K562 (cell line): ENCODE measurements around the gene OPCML. TPM values are rescaled to one million over a fixed set of nuclear protein-coding genes. Genes with fewer than 3 reads are reported as not detected.

Experiments
- ATAC-seq: fragments of 200-7000 bp; cut with Tn5 transposase; 3 replicates; pipeline ENCODE4 v1.9.1; 2020; ENCODE audit warnings: moderate library complexity
- BruUV-seq: library from RNA; stranded (reverse); fragments of 400-500 nt; replicated peaks from 2 replicates; lab custom pipeline; 2021; lab: Mats Ljungman, UMichigan
- CTCF ChIA-PET: fragments of 300-600 bp; formaldehyde crosslinking; extraction: SDS; loops from one replicate; lab custom pipeline; 2021; ENCODE audit warnings: low intra/inter-chr PET ratio; lab: Yijun Ruan, JAX
- POLR2A ChIA-PET: fragments of 300-600, 350-650 bp; sonication (Branson Sonifier 250); formaldehyde crosslinking; extraction: SDS; loops from one replicate; lab custom pipeline; 2021; ENCODE audit warnings: antibody characterized with exemption, inconsistent platforms; lab: Yijun Ruan, JAX
- DNase-seq, 4 experiments: peaks; one replicate each; pipeline versions ENCODE4 v3.0.0 to v3.0.0-alpha.2; 2011 to 2018; ENCODE audit warnings: low spot score in 3 of 4, mixed read lengths in 3 of 4; ENCODE audit errors: extremely low read depth in 1 of 4
- FAIRE-seq: peaks from 2 replicates; lab custom pipeline; 2011; peaks lifted over from hg19 to GRCh38; lab: Jason Lieb, UNC
- H2AFZ ChIP-seq: 2 replicates; pipeline ENCODE4 v1.6.0; 2011; ENCODE audit warnings: low read depth, low read length, control low read depth, inconsistent platforms
- H3K27ac ChIP-seq: fragments of 200-600 bp; 3 replicates; pipeline ENCODE4 v1.8.0; 2011; ENCODE audit warnings: low read depth, mild to moderate bottlenecking, control low read depth, inconsistent platforms, low read length, moderate library complexity, mixed read lengths; ENCODE audit errors: extremely low read depth
- H3K27me3 ChIP-seq, 2 experiments: fragments of 300-600 bp in 1 of 2; 2 replicates in 1 of 2; 3 replicates in 1 of 2; pipeline versions ENCODE4 v1.6.0 to v1.8.0; 2011; ENCODE audit warnings: inconsistent platforms in 2 of 2, low read length in 2 of 2, mild to moderate bottlenecking in 1 of 2, mixed read lengths in 1 of 2, moderate library complexity in 1 of 2; ENCODE audit not compliant: control insufficient read depth in 2 of 2, insufficient read depth in 2 of 2
- H3K36me3 ChIP-seq: fragments of 300-600 bp; 3 replicates; pipeline ENCODE4 v1.8.0; 2011; ENCODE audit warnings: mild to moderate bottlenecking, low read length, inconsistent platforms; ENCODE audit not compliant: control insufficient read depth, insufficient read depth
- H3K4me1 ChIP-seq, 2 experiments: fragments of 200-600 bp in 1 of 2; replicated peaks in 1 of 2; 2 replicates in 1 of 2; 3 replicates in 1 of 2; pipeline versions ENCODE4 v1.5.1 to v1.8.0; 2011; ENCODE audit warnings: inconsistent platforms in 2 of 2, low read length in 2 of 2, mild to moderate bottlenecking in 1 of 2, mixed read lengths in 1 of 2, moderate library complexity in 1 of 2; ENCODE audit not compliant: control insufficient read depth in 2 of 2, insufficient read depth in 2 of 2
- H3K4me2 ChIP-seq: 2 replicates; pipeline ENCODE4 v1.6.1; 2011; ENCODE audit warnings: low read length, control low read depth, inconsistent platforms, mixed read lengths; ENCODE audit not compliant: insufficient read depth
- H3K4me3 ChIP-seq: fragments of 200-600 bp; sonication (generic), shearing (Covaris generic); 2 replicates; pipeline ENCODE4 v1.5.1; 2016; ENCODE audit warnings: control low read depth, inconsistent platforms
- H3K79me2 ChIP-seq: fragments of 200-600 bp; 3 replicates; pipeline ENCODE4 v1.8.0; 2011; ENCODE audit warnings: low read length, inconsistent platforms; ENCODE audit not compliant: control insufficient read depth, insufficient read depth
- H3K9ac ChIP-seq, 2 experiments: 2 replicates each; pipeline versions ENCODE4 v1.6.0 to v1.6.1; 2011; ENCODE audit warnings: low read depth in 2 of 2, low read length in 2 of 2, control low read depth in 1 of 2, inconsistent platforms in 1 of 2, mild to moderate bottlenecking in 1 of 2, mixed read lengths in 1 of 2; ENCODE audit not compliant: insufficient read depth in 1 of 2
- H3K9me1 ChIP-seq: one replicate; pipeline ENCODE4 v1.6.0; 2011; ENCODE audit warnings: inconsistent platforms, mild to moderate bottlenecking, low read length, moderate library complexity; ENCODE audit not compliant: control insufficient read depth, insufficient read depth
- H3K9me3 ChIP-seq: replicated peaks from 2 replicates; pipeline ENCODE4 v1.5.1; 2011; ENCODE audit warnings: low read depth, low read length, inconsistent platforms; ENCODE audit not compliant: control insufficient read depth, insufficient read depth
- H4K20me1 ChIP-seq: replicated peaks from 2 replicates; pipeline ENCODE4 v1.6.1; 2011; ENCODE audit warnings: low read length, inconsistent platforms, mixed read lengths; ENCODE audit not compliant: control insufficient read depth, insufficient read depth
- ATF1 ChIP-seq, 2 experiments: fragments of 450-650 bp in 1 of 2; IDR thresholded peaks; 2 replicates each; pipeline ENCODE4 v1.6.1; 2016; ENCODE audit warnings: missing compliant biosample characterization in 1 of 2, missing genetic modification characterization in 1 of 2
- BHLHE40 ChIP-seq: IDR thresholded peaks from 2 replicates; pipeline ENCODE4 v1.6.1; 2011; ENCODE audit warnings: low read length, improper control_type of control experiment
- BRCA1 ChIP-seq, 2 experiments: fragments of 450-650 bp in 1 of 2; sonication (generic) in 1 of 2; formaldehyde crosslinking in 1 of 2; IDR thresholded peaks; 2 replicates each; pipeline versions ENCODE4 v1.5.0 to v1.6.1; 2017 to 2020; ENCODE audit warnings: mild to moderate bottlenecking in 1 of 2, missing genetic modification reagents in 1 of 2
- ID3 ChIP-seq, 2 experiments: fragments of 250-450 bp in 1 of 2; fragments of 450-650 bp in 1 of 2; sonication (Bioruptor Pico) in 1 of 2; IDR thresholded peaks; 2 replicates each; pipeline versions ENCODE4 v1.6.1 to v1.8.0; 2016 to 2021; ENCODE audit warnings: mild to moderate bottlenecking in 2 of 2, moderate library complexity in 2 of 2, missing compliant biosample characterization in 1 of 2, missing genetic modification characterization in 1 of 2
- MTF1 ChIP-seq: fragments of 250-450 bp; sonication (Bioruptor Pico); IDR thresholded peaks from 2 replicates; pipeline ENCODE4 v1.9.0; 2021; ENCODE audit warnings: moderate library complexity, mild to moderate bottlenecking, inconsistent platforms, borderline replicate concordance
- NFE2L1 ChIP-seq: fragments of 450-650 bp; IDR thresholded peaks from 2 replicates; pipeline ENCODE4 v1.6.1; 2016; ENCODE audit warnings: missing genetic modification characterization, low read depth, mild to moderate bottlenecking, missing compliant biosample characterization, moderate library complexity, borderline replicate concordance
- TRIM24 ChIP-seq, 2 experiments: fragments of 450-650 bp; IDR thresholded peaks; 2 replicates each; pipeline ENCODE4 v1.6.1; 2016
- ZBED1 ChIP-seq: IDR thresholded peaks from 2 replicates; pipeline ENCODE4 v1.6.1; 2014
- ZKSCAN3 ChIP-seq: fragments of 250-450 bp; sonication (Bioruptor Pico); IDR thresholded peaks from 2 replicates; pipeline ENCODE4 v1.4.0; 2020
- ZNF436 ChIP-seq: fragments of 250-450, 450-650 bp; sonication (Bioruptor Pico); formaldehyde crosslinking; IDR thresholded peaks from 2 replicates; pipeline ENCODE4 v1.7.0; 2020; ENCODE audit warnings: mild to moderate bottlenecking
- ZNF507 ChIP-seq: conservative IDR thresholded peaks from 2 replicates; pipeline ENCODE4 v1.6.1; 2017; ENCODE audit warnings: missing genetic modification characterization, missing compliant biosample characterization
- WGBS: fragments of 100-300 bp; shearing (Covaris generic); methylation state at CpG from one replicate; pipeline ENCODE4 v1.1.6; 2016; ENCODE audit warnings: low coverage, mixed read lengths; ENCODE audit not compliant: insufficient coverage; ENCODE audit errors: missing lambda C conversion rate; 5-methylcytosine and 5-hydroxymethylcytosine counted together
- in situ Hi-C: fragments of 300-500 bp; cut with MboI; formaldehyde crosslinking; loops from 4 replicates; pipeline ENCODE4 v1.15.0; 2018; ENCODE audit warnings: inconsistent platforms, mixed read lengths
- intact Hi-C: fragments of 100-400 bp; cut with micrococcal nuclease; formaldehyde crosslinking; loops from 2 replicates; pipeline ENCODE4 v1.14.2; 2022
- polyA plus RNA-seq, 8 experiments: library from polyadenylated mRNA; depleted of rRNA in 4 of 8; stranded (reverse) in 5 of 8; unstranded in 3 of 8; fragments of >200 nt; fragmentation: Nextera tagmentation in 2 of 8; fragmentation: Illumina TruSeq in 1 of 8; extraction: Ambion mirVana in 2 of 8; extraction: Trizol in 1 of 8; gene quantifications; 2 replicates each; pipeline versions ENCODE4 v1.2.1 to v1.2.3, GENCODE V29; 2011 to 2014; ENCODE audit warnings: inconsistent platforms in 1 of 8, missing spikeins in 1 of 8
- total RNA-seq, 7 experiments: library from RNA; depleted of rRNA in 6 of 7; stranded (reverse); fragments of >200 nt in 6 of 7; fragmentation: Illumina TruSeq in 2 of 7; extraction: Trizol in 2 of 7; gene quantifications; 2 replicates each; pipeline versions ENCODE4 v1.2.1 to v1.2.3, GENCODE V29; 2011 to 2021; ENCODE audit warnings: low replicate concordance in 1 of 7
- TF ChIP-seq, protein P1 (sequence below): fragments of 250-450 bp; sonication (Bioruptor Pico); IDR thresholded peaks from 2 replicates; pipeline ENCODE4 v1.4.0; 2020; ENCODE audit warnings: mild to moderate bottlenecking
- TF ChIP-seq, protein P2 (sequence below): fragments of 250-450 bp; sonication (Bioruptor Pico); IDR thresholded peaks from 2 replicates; pipeline ENCODE4 v1.9.0; 2021; ENCODE audit warnings: mild to moderate bottlenecking
- TF ChIP-seq, protein P3 (sequence below): fragments of 450-650 bp; conservative IDR thresholded peaks from 2 replicates; pipeline ENCODE4 v1.6.1; 2016; ENCODE audit warnings: missing genetic modification characterization, low read depth, mild to moderate bottlenecking, control low read depth, missing compliant biosample characterization
- TF ChIP-seq, protein P4 (sequence below): IDR thresholded peaks from 2 replicates; pipeline ENCODE4 v1.6.1; 2011; ENCODE audit warnings: borderline replicate concordance, low read depth, mild to moderate bottlenecking, moderate library complexity, low read length; ENCODE audit not compliant: insufficient read depth, poor library complexity, severe bottlenecking

OPCML gene
- total and polyA plus RNA-seq, 9 of the 15 experiments (the other 6 are each of a cell fraction or from before 2014, with no cell fraction given), result not detected

DNA sequence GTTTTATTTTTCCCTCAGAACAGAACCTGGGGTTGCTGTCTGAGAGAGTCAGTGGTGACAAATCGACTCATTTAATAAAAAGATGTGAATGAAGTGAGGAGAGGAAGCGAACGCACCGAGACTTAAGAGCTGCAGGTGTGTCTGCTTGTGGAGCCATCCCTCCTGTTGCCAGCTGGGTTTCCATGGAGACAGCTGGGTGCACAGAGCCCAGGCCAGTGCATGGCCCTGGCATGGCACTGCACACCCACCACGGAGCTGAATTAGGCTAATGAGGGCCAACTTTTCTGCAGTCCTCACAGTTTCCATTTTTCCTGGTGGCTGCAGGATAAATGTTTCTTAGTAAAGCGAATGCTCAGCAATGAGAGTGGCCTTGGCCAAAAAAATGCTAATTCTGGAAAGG, 750.2 kb downstream of the OPCML start (continued):
- TF ChIP-seq ZNF436 (no peak), ZNF507 (tag) (no peak), TRIM24 (IDR thresholded peaks at IDR 0.05) (no peak)
- TF ChIP-seq, protein P1, sequence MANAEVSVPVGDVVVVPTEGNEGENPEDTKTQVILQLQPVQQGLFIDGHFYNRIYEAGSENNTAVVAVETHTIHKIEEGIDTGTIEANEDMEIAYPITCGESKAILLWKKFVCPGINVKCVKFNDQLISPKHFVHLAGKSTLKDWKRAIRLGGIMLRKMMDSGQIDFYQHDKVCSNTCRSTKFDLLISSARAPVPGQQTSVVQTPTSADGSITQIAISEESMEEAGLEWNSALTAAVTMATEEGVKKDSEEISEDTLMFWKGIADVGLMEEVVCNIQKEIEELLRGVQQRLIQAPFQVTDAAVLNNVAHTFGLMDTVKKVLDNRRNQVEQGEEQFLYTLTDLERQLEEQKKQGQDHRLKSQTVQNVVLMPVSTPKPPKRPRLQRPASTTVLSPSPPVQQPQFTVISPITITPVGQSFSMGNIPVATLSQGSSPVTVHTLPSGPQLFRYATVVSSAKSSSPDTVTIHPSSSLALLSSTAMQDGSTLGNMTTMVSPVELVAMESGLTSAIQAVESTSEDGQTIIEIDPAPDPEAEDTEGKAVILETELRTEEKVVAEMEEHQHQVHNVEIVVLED (CRISPR knock-in tag), result no peak
- TF ChIP-seq, all 486 proteins: peak for 0

DNA sequence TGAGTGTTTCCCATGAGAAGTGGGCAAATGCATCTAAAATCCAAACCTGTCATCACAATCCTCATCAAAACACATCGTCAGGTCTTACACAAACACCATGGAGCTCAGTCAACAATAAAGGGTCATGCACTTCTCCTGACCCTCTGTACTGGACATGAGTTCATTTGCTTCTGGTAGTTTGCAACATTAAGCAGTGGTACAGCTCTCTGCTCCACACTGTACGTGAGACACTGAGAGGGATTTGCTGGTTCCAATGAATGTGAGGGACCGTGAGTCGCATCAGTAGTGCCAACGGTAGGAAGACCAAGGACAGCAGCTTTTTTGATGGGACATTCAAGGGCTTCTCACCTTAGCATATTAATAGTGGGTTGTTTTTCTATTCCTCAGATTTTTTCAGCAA, 752.3 kb downstream of the OPCML start:
- H3K79me2 ChIP-seq, result no peaks in the 10 kb centered on the region
- FAIRE-seq (no peak), ATAC-seq (no peak), DNase-seq (no peak)
- no peak overlapping the region for H3K27ac ChIP-seq
- no peaks in the 10 kb centered on the region for H3K36me3 ChIP-seq
- intact Hi-C loops, result no loop called here
- CTCF ChIA-PET, result no interaction called here
- no peak overlapping the region for H3K4me3 ChIP-seq
- no TSS peak for BruUV-seq
- no peaks in the 10 kb centered on the region for H4K20me1 ChIP-seq
- POLR2A ChIA-PET, result no interaction called here
- H3K9ac ChIP-seq, result no peak overlapping the region
- no peaks in the 10 kb centered on the region for H3K4me1 ChIP-seq
- no peaks in the 10 kb centered on the region for H3K9me1 ChIP-seq
- no peak overlapping the region for H2AFZ ChIP-seq
- no peak overlapping the region for H3K4me2 ChIP-seq
- in situ Hi-C loops, result no loop called here
- H3K9me3 ChIP-seq, result no peaks in the 10 kb centered on the region
- WGBS, result 0% methylated on average over 5 of the region's 5 CpGs
- H3K27me3 ChIP-seq, result no peaks in the 10 kb centered on the region
- TF ChIP-seq, protein P2, sequence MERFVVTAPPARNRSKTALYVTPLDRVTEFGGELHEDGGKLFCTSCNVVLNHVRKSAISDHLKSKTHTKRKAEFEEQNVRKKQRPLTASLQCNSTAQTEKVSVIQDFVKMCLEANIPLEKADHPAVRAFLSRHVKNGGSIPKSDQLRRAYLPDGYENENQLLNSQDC (CRISPR knock-in tag), result no peak
- TF ChIP-seq BRCA1 (IDR thresholded peaks at IDR 0.05), result no peak
- TF ChIP-seq BRCA1 (CRISPR knock-in tag; IDR thresholded peaks at IDR 0.05), result no peak
- TF ChIP-seq, protein P3, sequence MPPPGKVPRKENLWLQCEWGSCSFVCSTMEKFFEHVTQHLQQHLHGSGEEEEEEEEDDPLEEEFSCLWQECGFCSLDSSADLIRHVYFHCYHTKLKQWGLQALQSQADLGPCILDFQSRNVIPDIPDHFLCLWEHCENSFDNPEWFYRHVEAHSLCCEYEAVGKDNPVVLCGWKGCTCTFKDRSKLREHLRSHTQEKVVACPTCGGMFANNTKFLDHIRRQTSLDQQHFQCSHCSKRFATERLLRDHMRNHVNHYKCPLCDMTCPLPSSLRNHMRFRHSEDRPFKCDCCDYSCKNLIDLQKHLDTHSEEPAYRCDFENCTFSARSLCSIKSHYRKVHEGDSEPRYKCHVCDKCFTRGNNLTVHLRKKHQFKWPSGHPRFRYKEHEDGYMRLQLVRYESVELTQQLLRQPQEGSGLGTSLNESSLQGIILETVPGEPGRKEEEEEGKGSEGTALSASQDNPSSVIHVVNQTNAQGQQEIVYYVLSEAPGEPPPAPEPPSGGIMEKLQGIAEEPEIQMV, result no peak
- TF ChIP-seq ZBED1, result no peak
- no peak for TF ChIP-seq BHLHE40
- no peak for TF ChIP-seq ID3 (CRISPR knock-in tag; IDR thresholded peaks at IDR 0.05)
- no peak for TF ChIP-seq ID3 (tag; IDR thresholded peaks at IDR 0.05)
- TF ChIP-seq MTF1, result no peak
- no peak for TF ChIP-seq ZKSCAN3
- TF ChIP-seq, protein P4, sequence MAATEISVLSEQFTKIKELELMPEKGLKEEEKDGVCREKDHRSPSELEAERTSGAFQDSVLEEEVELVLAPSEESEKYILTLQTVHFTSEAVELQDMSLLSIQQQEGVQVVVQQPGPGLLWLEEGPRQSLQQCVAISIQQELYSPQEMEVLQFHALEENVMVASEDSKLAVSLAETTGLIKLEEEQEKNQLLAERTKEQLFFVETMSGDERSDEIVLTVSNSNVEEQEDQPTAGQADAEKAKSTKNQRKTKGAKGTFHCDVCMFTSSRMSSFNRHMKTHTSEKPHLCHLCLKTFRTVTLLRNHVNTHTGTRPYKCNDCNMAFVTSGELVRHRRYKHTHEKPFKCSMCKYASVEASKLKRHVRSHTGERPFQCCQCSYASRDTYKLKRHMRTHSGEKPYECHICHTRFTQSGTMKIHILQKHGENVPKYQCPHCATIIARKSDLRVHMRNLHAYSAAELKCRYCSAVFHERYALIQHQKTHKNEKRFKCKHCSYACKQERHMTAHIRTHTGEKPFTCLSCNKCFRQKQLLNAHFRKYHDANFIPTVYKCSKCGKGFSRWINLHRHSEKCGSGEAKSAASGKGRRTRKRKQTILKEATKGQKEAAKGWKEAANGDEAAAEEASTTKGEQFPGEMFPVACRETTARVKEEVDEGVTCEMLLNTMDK, result no peak
- TF ChIP-seq ATF1 (CRISPR knock-in tag; IDR thresholded peaks at IDR 0.05), result no peak
- no peak for TF ChIP-seq ATF1 (tag; IDR thresholded peaks at IDR 0.05)
- TF ChIP-seq NFE2L1 (tag), result no peak
